Epithelial cell of proximal tubule (primary cell): ENCODE data around the gene FOXL3. TPM values are rescaled to one million over a fixed set of nuclear protein-coding genes. Genes with fewer than 3 reads are reported as not detected.
A peak's percentile ranks its signal among the peaks of the same experiment; 100 is the strongest.
"Not testable (repeated sequence)": the region's sequence is repeated elsewhere in the genome, so short reads cannot be mapped to it uniquely, and the experiment has no call there.

Source experiments
- DNase-seq: peaks from one replicate; pipeline ENCODE4 v3.0.0-alpha.2; 2011; ENCODE audit warnings: low read depth
- H3K4me3 ChIP-seq: 2 replicates; pipeline ENCODE4 v1.5.1; 2011; ENCODE audit warnings: low read depth, mild to moderate bottlenecking, low read length
- total RNA-seq: library from RNA; depleted of rRNA; stranded (reverse); fragments of >200 nt; gene quantifications from 2 replicates; pipeline ENCODE4 v1.2.3, GENCODE V29; 2015
- TF ChIP-seq, protein P1 (sequence below): conservative IDR thresholded peaks from 2 replicates; pipeline ENCODE4 v1.5.1; 2012; ENCODE audit warnings: low read depth, mild to moderate bottlenecking, low read length

Gene FOXL3
- total RNA-seq, 1 donor from 2014 or later = not detected

DNA sequence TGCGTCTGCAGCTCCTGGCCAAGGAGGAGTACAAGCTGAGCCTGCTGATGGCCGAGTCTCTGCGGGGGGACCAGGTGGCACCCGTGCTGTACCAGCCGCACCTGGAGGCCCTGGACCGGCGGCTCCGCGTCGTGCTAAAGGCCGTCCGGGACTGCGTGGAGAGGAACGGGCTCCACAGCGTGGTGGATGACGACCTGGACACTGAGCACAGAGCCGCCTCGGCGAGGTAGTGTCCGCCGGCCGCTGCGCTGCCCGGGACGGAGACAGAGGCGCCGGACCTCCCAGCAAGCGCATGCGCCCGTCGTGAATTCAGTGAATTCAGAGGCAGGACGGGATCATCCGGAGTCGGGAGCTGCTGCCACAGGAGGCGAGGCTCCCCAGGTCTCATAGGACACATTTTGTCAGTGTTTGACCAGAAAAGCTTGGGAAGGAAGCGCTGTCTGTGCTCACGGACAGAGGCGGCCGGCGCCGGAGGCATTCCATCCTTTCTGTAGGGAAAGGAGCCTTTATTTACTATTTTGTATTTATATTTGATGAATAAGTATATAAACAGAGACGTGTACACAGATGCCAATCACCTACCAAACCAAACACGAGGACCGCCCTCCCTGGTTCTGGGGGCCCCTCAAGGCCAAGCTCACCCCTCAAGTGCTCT is 30.1 kb upstream of the FOXL3 start:
- no peak for DNase-seq
- TF ChIP-seq, protein P1, sequence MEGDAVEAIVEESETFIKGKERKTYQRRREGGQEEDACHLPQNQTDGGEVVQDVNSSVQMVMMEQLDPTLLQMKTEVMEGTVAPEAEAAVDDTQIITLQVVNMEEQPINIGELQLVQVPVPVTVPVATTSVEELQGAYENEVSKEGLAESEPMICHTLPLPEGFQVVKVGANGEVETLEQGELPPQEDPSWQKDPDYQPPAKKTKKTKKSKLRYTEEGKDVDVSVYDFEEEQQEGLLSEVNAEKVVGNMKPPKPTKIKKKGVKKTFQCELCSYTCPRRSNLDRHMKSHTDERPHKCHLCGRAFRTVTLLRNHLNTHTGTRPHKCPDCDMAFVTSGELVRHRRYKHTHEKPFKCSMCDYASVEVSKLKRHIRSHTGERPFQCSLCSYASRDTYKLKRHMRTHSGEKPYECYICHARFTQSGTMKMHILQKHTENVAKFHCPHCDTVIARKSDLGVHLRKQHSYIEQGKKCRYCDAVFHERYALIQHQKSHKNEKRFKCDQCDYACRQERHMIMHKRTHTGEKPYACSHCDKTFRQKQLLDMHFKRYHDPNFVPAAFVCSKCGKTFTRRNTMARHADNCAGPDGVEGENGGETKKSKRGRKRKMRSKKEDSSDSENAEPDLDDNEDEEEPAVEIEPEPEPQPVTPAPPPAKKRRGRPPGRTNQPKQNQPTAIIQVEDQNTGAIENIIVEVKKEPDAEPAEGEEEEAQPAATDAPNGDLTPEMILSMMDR = no peak
- H3K4me3 ChIP-seq = no peak overlapping the region

DNA sequence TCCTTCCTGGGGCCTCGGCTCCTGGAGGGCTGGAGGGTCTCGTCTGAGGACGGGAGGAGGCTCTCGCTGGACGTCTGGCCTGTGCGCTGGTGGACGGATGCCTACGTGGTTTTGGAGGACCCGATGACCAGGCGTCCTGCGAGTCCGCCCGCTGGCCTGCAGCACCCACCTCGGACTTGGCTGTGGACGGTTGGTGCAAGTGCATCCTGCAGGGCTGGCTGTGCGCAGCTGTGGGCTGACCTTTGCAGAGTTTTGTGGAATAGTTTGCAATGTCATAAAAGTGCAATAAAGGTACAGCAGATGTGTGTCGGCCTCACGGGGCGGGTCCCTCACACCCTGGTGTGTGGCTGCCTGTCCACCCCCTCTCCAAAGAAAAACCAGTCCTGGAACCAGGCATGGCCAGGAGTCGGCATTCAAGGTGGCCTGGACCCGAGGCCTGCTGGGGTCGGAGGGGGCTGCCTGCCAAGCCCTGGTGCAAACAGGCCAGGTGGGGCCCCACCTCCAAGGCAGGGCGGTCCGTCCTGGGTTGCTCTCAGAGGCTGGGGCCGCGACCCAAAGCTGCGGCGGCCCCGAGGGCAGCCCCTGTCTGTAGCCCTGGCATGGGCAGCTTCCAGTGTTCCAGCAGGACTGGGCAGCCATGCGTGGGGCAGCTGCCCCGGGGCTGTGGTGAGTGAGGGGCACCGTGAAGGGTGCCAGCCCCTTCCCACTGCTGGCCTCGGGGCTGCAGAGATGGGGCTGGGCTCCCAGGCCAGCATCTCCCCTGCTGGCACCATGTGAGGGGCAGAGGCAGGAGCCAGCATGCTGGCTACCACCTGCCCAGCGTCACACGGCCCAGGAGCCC is 29.3 kb upstream of the FOXL3 start:
- no peak overlapping the region for H3K4me3 ChIP-seq
- TF ChIP-seq, protein P1 = no peak
- no peak for DNase-seq

DNA sequence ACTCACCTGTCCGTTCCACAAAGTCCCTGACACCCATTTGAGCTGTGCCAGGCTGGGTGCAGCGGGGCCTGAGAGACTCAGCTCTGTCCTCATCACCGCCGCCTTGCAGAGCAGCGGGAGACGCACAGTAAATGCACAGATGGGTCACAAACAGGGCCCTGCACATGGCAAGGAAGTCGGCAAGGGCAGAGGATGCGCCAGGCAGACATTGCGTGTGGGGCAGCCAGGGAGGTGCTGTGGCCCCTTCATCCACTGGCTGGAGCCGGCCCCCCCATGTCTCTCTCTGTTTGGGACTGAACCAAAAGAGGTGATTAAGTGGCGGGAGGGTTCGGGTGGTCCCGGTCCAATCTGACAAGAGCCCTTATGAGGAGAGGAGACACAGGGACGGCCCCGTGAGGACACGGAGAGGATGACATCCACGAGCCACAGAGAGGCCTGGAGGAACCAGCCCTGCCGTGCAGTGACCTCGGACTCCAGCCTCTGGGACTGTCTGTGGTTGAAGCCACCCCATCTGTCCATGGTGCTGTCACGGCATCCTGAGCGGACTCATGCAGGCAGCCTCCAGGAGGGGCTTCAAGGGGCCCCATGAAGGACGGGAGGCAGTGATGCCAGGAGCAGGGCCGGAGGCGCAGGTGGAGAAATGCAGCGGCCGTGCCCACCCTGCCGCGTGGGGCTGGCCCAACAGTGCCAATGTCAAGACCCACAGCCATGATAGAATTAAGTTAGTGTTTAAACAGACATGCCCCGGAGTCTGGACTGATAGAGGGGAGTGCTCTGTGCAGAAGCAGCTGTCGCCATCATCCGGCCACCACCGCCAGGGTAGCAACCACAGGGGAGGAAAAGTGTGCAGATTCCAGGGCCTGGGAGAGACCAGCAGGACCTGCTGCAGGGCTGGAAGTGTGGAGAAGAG is 28.4 kb upstream of the FOXL3 start:
- DNase-seq = no peak
- TF ChIP-seq, protein P1 = no peak

DNA sequence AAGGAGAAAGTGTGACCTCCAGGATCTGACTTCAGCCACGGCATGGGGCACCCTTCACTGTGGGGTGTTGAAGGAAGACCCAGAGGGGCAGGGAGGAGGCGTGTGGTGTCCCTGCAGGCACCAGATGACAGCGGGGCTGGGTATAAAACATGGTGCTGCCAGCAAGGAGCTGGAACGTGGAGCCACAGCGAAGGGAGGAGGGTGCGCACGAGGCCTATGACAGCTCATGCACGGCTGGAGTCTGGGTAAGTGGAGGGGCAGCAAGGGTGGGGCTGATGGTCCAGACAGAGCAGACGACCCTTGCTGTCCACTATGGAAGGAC is 27.8 kb upstream of the FOXL3 start:
- DNase-seq = no peak
- H3K4me3 ChIP-seq = no peak overlapping the region
- TF ChIP-seq, protein P1 = no peak

More for the DNA sequence above, 28.4 kb upstream of the FOXL3 start:
- no peak overlapping the region for H3K4me3 ChIP-seq

DNA sequence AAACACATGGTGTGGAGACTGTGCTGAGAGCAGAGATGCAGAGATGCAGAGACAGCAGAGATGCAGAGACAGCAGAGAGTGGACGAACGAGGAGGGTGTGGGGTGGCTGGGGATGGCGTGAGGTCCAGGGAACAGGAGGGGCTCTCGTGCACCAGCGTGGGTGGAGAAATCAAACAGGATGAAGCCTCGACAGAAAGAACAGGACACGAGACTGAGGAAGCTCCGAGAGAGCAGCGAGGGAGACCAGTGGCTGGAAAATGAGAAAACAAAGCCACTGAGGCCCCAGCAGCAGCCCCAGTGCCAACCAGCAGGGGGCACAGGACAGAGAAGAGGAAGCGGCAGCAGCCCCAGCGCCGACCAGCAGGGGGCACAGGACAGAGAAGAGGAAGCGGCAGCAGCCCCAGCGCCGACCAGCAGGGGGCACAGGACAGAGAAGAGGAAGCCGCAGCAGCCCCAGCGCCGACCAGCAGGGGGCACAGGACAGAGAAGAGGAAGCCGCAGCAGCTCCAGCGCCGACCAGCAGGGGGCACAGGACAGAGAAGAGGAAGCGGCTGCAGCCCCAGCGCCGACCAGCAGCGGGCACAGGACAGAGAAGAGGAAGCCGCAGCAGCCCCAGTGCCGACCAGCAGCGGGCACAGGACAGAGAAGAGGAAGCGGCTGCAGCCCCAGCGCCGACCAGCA is 27.2 kb upstream of the FOXL3 start:
- H3K4me3 ChIP-seq, DNase-seq: not testable (repeated sequence)
- TF ChIP-seq, protein P1 = peak; percentile 33

DNA sequence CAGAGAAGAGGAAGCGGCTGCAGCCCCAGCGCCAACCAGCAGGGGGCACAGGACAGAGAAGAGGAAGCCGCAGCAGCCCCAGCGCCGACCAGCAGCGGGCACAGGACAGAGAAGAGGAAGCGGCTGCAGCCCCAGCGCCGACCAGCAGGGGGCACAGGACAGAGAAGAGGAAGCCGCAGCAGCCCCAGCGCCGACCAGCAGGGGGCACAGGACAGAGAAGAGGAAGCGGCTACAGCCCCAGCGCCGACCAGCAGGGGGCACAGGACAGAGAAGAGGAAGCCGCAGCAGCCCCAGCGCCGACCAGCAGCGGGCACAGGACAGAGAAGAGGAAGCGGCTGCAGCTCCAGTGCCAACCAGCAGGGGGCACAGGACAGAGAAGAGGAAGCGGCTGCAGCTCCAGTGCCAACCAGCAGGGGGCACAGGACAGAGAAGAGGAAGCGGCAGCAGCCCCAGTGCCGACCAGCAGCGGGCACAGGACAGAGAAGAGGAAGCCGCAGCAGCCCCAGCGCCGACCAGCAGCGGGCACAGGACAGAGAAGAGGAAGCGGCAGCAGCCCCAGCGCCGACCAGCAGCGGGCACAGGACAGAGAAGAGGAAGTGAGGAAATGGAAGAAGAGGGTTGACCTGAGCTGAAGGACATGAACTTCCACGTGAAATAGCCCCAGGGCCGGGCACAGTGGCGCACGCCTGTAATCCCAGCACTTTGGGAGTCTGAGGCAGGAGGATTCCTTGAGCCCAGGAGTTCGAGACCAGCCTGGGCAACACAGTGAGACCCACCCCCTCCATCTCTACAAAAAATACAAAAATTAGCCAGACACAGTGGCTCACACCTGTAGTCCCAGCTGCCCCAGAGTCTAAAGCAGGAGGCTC is 26.3 kb upstream of the FOXL3 start:
- TF ChIP-seq, protein P1 = peak; percentile 26
- H3K4me3 ChIP-seq, DNase-seq: not testable (repeated sequence)
